SK-N-MC (cell line): ENCODE data around the gene CHRNA9.

Experiments
- EZH2 ChIP-seq: fragments of 200-600 bp; sonication (generic); IDR thresholded peaks from one replicate; pipeline ENCODE4 v1.6.1; 2017; ENCODE audit warnings: antibody characterized with exemption
- FOXP2 ChIP-seq: optimal IDR thresholded peaks from 2 replicates; pipeline ENCODE3; 2011; ENCODE audit warnings: mild to moderate bottlenecking, moderate library complexity; ENCODE audit not compliant: insufficient read depth; ENCODE audit errors: extremely low read length, control extremely low read depth
- POLR2AphosphoS5 ChIP-seq: IDR thresholded peaks from 2 replicates; pipeline ENCODE4 v1.6.1; 2012; ENCODE audit warnings: mild to moderate bottlenecking, low read depth, low read length, borderline replicate concordance

DNA sequence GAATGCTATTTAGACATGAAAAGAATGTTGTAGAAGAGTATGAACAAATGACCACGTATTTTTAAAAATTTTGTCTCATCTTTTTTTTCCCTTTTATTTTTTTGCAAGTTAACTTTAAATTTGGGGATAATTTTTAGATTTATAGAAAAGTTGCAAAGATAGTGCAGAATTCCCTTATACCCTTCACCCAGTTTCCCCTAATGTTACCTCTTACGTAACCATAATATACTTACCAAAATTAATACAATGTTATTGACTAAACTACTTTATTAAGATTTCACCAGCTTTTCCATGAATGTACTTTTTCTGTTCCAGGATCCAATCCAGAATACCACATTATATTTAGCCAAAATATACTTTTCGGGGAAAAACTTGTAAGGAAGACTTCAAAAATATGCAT lies 12.3 kb downstream of the CHRNA9 start:
- TF ChIP-seq EZH2 (no peak), POLR2AphosphoS5 (no peak), FOXP2 (no peak)
